Uterus (tissue), 4 donors: ENCODE data around the gene KCTD21. TPM values are rescaled to one million over a fixed set of nuclear protein-coding genes. Genes with fewer than 3 reads are reported as not detected.
A peak's percentile ranks its signal among the peaks of the same experiment; 100 is the strongest.

Source experiments
- DNase-seq, 2 donors: peaks; one replicate each; pipeline ENCODE4 v3.0.0-alpha.2; 2019 to 2020
- H3K27ac ChIP-seq, 2 donors: fragments of 200-600 bp; sonication (generic); 1 replicate in 1 of 2; 2 replicates in 1 of 2; pipeline ENCODE4 v1.5.1; 2016 to 2018
- H3K27me3 ChIP-seq, 2 donors: fragments of 200-600 bp; sonication (generic); one replicate each; pipeline ENCODE4 v1.5.1; 2018 to 2019; ENCODE audit warnings: control low read depth in 1 of 2
- H3K36me3 ChIP-seq, 2 donors: fragments of 200-600 bp; sonication (generic); one replicate each; pipeline ENCODE4 v1.5.1; 2019; ENCODE audit warnings: control low read depth in 1 of 2
- H3K4me1 ChIP-seq, 2 donors: fragments of 200-600 bp; sonication (generic); one replicate each; pipeline ENCODE4 v1.5.1; 2018 to 2019; ENCODE audit warnings: control low read depth in 1 of 2
- H3K4me3 ChIP-seq, 2 donors: fragments of 200-600 bp; sonication (generic); 1 replicate in 1 of 2; 2 replicates in 1 of 2; pipeline ENCODE4 v1.5.1; 2018 to 2019; ENCODE audit warnings: mild to moderate bottlenecking in 1 of 2
- H3K9me3 ChIP-seq, 2 donors: fragments of 200-600 bp; sonication (generic); one replicate each; pipeline ENCODE4 v1.5.1; 2019; ENCODE audit warnings: control low read depth in 1 of 2
- POLR2A ChIP-seq, 2 donors: fragments of 450-650 bp; IDR thresholded peaks; one replicate each; pipeline ENCODE4 v1.6.1; 2016; ENCODE audit warnings: antibody characterized with exemption in 2 of 2, mild to moderate bottlenecking in 1 of 2, moderate library complexity in 1 of 2
- intact Hi-C: fragments of 100-400 bp; cut with DNase I; formaldehyde crosslinking; loops from one replicate; pipeline ENCODE4 v1.15.1; 2023; ENCODE audit warnings: low total_unique reads
- total RNA-seq, 4 donors: library from RNA; depleted of rRNA in 3 of 4; stranded (reverse); fragments of >200 nt in 3 of 4; gene quantifications; one replicate each; pipeline versions ENCODE4 v1.1.0 to v1.2.4, GENCODE V29; 2014 to 2023
- TF ChIP-seq, protein P1 (sequence below), 4 experiments: fragments of 200-600 bp in 2 of 4; fragments of 450-650 bp in 2 of 4; sonication (generic) in 2 of 4; IDR thresholded peaks; one replicate each; pipeline ENCODE4 v1.5.1; 2016 to 2019; ENCODE audit warnings: antibody characterized with exemption in 4 of 4, mild to moderate bottlenecking in 2 of 4, moderate library complexity in 1 of 4
- donor health status: DM: yes; HTN: yes; CAD: no.

Gene KCTD21
- total RNA-seq, 4 donors from 2014 or later = 6.2 to 12.4 (median 10.6) TPM

DNA sequence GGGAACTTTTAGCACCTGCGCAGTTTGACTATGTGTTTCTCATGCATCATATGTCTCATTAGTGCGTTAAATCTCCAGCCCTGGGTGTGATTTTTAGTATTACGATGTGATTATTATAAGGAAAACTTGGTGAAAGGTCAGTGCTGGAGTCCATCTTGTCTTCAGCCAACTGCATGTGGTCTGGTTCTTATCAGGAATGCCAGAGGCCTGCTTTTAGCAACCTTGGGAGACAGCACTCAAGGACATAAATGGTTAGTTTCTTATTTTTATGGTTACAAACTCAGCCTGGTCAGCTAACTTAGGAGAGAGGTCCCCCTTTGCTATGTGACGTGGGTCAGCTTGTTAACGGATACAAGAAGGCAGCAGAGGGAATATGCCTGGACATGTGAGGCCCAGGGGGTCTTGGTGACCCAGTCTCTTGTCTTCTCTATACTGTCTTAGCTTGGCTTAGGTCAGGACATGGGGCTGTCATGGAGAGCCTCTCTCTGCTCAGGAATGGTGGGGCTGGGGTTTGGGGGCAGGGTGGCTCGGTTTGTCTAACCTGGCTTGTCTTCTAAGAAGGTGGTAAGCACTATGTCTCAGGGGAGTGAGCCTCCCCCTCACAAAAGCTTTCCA lies 21.5 kb downstream of the KCTD21 start:
- Histone ChIP-seq H3K4me1 (no peaks in the 10 kb centered on the region), H3K27ac (peak overlapping the region; percentile 55 to 69)
- intact Hi-C loops = no loop called here

DNA sequence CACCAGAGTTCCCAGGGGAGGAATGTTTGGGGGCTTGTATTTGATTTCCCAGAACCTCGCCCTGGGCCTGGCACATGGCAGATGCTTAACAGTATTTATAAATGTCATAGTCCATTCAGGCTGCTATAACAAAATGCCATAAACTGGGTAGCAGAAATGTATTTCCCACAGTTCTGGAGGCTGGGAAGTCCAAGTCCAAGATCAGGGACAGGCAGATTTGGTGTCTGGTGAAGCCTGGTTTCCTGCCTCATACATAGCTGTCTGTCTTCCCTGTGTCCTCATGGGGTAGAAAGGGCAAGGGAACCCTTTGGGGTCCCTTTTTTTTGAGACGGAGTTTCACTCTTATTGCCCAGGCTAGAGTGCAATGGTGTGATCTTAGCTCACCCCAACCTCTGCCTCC lies 24.0 kb downstream of the KCTD21 start:
- TF ChIP-seq POLR2A (IDR thresholded peaks at IDR 0.05) = no peak
- TF ChIP-seq, protein P1, sequence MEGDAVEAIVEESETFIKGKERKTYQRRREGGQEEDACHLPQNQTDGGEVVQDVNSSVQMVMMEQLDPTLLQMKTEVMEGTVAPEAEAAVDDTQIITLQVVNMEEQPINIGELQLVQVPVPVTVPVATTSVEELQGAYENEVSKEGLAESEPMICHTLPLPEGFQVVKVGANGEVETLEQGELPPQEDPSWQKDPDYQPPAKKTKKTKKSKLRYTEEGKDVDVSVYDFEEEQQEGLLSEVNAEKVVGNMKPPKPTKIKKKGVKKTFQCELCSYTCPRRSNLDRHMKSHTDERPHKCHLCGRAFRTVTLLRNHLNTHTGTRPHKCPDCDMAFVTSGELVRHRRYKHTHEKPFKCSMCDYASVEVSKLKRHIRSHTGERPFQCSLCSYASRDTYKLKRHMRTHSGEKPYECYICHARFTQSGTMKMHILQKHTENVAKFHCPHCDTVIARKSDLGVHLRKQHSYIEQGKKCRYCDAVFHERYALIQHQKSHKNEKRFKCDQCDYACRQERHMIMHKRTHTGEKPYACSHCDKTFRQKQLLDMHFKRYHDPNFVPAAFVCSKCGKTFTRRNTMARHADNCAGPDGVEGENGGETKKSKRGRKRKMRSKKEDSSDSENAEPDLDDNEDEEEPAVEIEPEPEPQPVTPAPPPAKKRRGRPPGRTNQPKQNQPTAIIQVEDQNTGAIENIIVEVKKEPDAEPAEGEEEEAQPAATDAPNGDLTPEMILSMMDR (IDR thresholded peaks at IDR 0.05) = no peak
- no peaks in the 10 kb centered on the region for H3K4me1 ChIP-seq
- H3K9me3 ChIP-seq = no peaks in the 10 kb centered on the region
- no peak overlapping the region for H3K27ac ChIP-seq
- H3K4me3 ChIP-seq = no peak overlapping the region
- intact Hi-C loops = no loop called here
- no peak for DNase-seq
- H3K27me3 ChIP-seq = no peaks in the 10 kb centered on the region
- no peaks in the 10 kb centered on the region for H3K36me3 ChIP-seq

More for the DNA sequence above, 21.5 kb downstream of the KCTD21 start:
- no peaks in the 10 kb centered on the region for H3K27me3 ChIP-seq
- TF ChIP-seq, protein P1 (IDR thresholded peaks at IDR 0.05) = no peak
- TF ChIP-seq POLR2A (IDR thresholded peaks at IDR 0.05) = no peak
- no peaks in the 10 kb centered on the region for H3K9me3 ChIP-seq
- H3K4me3 ChIP-seq = no peak overlapping the region
- no peaks in the 10 kb centered on the region for H3K36me3 ChIP-seq
- peak in 1 of 2 donors; percentile 63 for DNase-seq

DNA sequence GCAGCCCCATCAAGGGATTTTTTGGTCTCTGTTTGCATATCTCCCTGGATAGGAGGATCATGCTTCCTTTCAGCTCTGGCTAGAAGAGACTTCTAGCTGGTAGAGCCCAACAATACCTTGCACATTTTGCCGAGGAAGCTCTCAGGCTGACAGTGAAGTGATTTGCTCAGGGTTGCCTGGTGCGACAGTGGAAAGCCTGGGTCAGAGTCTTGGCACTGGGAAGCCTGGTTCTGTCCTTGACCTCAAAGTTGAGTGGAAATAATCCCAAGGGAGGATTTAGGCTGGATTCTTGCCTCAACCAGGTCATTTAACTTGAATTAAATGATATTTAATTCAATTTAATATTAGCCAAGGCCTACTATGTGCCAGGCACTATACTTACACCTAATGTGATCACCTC lies 24.6 kb downstream of the KCTD21 start:
- Histone ChIP-seq H3K4me1 (no peaks in the 10 kb centered on the region), H3K27ac (no peak overlapping the region), H3K27me3 (no peaks in the 10 kb centered on the region), H3K9me3 (no peaks in the 10 kb centered on the region), H3K4me3 (no peak overlapping the region), H3K36me3 (no peaks in the 10 kb centered on the region)
- intact Hi-C loops = no loop called here
- TF ChIP-seq, protein P1 (IDR thresholded peaks at IDR 0.05) = no peak
- no peak for TF ChIP-seq POLR2A (IDR thresholded peaks at IDR 0.05)
- no peak for DNase-seq

DNA sequence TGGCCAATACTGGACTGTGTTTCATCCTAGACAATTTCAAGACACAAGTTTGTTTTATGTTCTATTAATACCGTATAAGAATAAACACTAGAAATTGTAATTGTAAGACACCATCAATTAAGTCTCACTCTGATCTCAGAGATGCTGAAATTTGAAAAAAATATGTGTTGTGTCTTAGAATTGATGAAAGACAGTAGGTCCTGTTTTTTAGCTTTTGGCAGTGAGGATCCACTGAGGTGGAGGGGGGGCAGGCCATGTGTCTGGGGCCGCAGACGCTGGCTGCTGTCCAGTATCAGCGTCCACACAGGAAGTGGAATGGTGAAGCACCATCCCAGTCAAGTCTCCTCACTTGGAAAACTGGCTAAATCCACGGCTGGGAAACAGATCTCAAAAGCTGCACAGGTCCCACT lies 26.5 kb downstream of the KCTD21 start:
- Histone ChIP-seq H3K9me3 (no peaks in the 10 kb centered on the region), H3K27ac (no peak overlapping the region), H3K27me3 (no peaks in the 10 kb centered on the region), H3K36me3 (no peaks in the 10 kb centered on the region), H3K4me3 (no peak overlapping the region), H3K4me1 (no peaks in the 10 kb centered on the region)
- no peak for TF ChIP-seq POLR2A (IDR thresholded peaks at IDR 0.05)
- TF ChIP-seq, protein P1 (IDR thresholded peaks at IDR 0.05) = no peak
- intact Hi-C loops = no loop called here
- DNase-seq = peak; percentile 49 to 67

DNA sequence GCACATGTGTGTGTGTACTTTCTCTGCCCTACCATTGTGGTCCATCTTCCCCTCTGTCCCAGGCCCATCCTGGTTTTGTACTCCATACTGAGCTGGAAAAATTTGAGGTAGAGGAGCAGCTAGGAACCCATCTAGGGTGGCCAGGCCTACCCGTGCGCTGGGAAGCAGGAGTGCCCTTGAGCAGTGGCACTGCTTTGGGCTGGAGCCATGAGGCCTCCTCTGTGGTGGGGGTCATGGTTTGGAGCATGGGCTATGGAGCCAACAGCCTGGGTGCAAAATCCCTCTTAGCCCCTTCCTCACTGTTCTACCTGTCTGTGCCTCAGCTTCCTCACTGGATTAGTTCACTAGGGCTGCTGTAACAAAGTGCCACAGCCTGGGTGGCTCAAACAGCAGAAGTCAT lies 27.1 kb downstream of the KCTD21 start:
- Histone ChIP-seq H3K36me3 (no peaks in the 10 kb centered on the region), H3K4me3 (no peak overlapping the region), H3K4me1 (no peaks in the 10 kb centered on the region), H3K27ac (no peak overlapping the region), H3K9me3 (no peaks in the 10 kb centered on the region), H3K27me3 (no peaks in the 10 kb centered on the region)
- intact Hi-C loops = no loop called here
- no peak for TF ChIP-seq POLR2A (IDR thresholded peaks at IDR 0.05)
- TF ChIP-seq, protein P1 (IDR thresholded peaks at IDR 0.05) = no peak
- DNase-seq = no peak
